ENCODE measurements around the gene PSD4.

Gene PSD4

DNA sequence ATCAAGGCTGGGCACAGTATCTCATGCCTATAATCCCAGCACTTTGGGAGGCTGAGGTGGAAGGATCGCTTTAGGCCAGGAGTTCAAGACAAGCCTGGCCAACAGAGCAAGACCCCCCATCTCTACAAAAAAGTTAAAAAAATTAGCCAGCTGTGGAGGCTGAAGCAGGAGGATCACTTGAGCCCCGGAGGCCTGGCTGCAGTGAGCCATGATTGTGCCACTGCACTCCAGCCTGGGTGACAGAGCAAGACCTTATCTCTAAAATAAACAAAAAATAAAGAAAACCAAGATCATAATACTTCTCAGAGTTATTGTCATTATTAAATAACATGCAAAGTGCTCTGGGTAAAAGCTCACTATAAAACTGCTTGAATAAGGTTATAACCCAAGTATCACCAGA is 31.5 kb upstream of the PSD4 start:
- no peak for DNase-seq (ENCODE audit: low spot score)

DNA sequence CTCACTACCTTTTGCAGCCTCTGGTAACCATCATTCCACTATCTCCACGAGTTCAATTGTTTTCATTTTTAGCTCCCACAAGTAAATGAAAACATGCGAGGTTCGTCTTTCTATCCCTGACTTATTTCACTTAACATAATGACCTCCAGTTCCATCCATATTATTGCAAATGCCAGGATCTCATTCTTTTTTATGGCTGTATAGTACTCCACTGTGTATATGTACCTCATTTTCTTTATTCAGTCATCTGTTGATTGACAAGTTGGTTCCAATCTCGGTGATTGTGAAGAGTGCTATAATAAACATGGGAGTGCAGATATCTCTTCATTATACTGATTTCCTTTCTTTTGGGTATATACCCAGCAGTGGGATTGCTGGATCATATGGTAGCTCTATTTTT is 29.5 kb upstream of the PSD4 start:
- no peak for DNase-seq (ENCODE audit: low spot score)

- no peak for DNase-seq (ENCODE audit: low spot score)
These were observed 24.9 kb upstream of the PSD4 start for GRCh38 chr2:113148606-113149552.

DNA sequence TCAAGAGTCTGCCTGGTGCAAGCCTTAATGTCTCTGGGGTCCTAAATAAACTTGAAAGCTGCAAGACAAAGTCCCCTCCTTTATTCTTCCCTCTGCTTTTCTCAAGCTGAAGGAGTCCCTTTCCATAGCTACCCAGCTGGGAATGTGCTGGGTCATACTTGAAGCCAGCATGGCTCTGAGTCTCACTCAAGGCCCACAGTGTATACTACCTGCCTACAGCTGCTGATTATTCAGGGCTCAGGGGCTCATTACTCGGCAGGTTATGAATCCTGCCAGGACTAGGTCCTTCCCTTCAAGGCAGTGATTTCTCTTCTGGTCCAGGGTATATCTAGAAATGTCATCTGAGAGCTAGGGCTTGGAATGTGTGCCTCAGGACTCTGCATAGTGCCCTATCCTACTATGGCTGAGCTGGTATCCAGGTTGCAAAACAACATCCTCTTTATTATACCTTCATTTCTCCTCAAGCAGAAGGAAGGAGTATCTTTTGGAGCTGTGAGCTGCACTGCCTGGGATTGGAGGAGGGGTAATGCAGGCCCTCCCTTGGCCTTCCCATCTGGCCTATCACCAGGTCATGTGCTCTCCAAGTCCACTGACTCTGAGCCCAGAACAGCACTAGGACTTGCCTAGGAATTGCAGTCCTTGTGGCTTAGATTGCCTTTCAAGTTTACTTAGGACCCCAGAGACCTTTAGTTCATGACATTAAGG is 24.1 kb upstream of the PSD4 start:
- no peak for DNase-seq (ENCODE audit: low spot score)

- DNase-seq (ENCODE audit: low spot score) = no peak
These were observed 23.5 kb upstream of the PSD4 start for GRCh38 chr2:113150258-113150601.

DNA sequence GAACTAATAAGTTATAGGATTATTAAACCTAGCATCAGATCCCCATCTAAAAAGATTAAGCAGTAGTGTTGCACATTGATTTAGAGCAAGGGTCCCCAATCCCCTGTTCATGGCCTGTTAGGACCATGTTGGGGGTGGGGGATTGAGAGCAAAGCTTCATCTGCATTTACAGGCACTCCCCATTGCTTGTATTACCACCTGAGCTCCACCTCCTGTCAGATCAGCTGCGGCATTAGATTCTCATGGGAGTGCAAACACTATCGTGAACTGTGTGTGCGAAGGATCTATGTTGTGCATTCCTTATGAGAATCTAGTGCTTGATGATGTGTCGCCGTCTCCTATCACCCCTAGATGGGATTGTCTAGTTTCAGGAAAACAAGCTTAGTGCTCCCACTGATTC is 18.4 kb upstream of the PSD4 start:
- no peak for DNase-seq (ENCODE audit: low spot score)

GRCh38 chr2:113156278-113157117 is 17.3 kb upstream of the PSD4 start:
- peak; percentile 46 for DNase-seq (ENCODE audit: low spot score)

DNA sequence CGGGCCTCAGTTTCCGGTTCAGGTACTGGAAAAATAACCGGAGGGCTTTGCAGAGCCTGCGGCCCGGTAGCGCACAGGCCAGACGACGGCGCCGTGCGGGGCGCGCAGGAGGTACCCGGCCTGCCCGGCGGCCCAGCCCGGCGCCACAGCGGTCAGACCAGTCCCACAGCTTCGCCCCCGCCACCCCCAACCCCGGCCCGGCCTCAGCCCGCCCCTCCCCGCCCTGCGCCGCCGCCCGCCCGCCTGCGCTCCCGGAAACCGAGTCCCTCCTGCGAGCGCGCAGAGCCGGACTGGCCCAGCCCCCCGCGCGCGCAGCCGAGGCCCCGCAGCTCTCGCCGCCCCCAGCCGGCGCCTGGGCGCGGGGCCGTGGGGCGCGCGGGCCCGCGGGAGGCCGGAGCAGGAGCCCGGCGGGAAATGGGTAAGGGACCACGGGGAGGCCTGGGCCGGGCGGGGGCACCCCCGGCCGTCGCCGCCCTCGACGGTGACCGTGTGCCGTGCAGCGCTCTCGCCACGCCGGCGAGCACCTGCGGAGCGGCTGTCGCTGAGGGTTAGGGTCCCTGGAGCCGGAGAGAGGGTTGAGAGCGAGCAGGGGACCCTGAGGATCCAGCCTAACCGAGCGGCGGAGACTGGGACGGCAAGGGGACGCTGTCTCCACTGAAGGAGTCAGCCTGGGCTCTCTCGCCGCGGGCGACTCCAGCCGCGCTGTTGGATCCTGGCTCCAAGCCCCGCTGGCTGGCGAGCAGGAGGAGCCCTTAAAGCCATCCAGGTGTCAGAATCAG is 16.5 kb upstream of the PSD4 start:
- DNase-seq (ENCODE audit: low spot score) = peak; percentile 40

- no peak for DNase-seq (ENCODE audit: low spot score)
These were observed 15.6 kb upstream of the PSD4 start for GRCh38 chr2:113157897-113158753.

DNA sequence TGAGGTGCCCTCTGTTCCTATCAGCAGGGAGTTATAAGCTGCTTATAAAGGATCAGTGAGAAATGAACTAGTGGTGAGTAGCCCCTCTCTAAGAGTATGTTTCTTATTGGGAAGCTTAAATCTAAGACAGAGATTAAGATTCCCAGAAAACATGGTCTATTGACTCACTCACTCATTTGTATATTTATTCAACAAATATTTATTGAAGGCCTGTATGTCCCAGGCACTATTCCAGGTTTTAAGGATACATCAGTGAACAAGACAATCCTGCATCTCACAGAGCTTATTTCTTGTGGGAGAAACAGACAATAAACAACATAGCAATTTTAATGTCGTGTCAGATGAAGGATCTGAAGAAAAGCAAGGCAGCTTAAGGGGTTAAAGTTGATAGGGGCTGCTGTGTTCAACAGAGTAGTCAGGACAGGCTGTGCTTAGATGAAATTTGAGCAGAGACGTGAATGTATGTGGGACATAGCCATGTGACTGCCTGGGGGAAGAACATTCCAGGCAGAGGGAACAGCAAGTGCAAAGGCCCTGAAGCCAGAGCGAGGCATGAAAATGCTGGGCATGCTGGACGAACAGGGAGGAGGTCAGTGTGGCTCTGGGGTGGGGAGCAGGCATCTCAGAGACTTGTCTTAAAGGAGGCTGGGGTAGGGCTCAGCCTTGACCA is 14.8 kb upstream of the PSD4 start:
- no peak for DNase-seq (ENCODE audit: low spot score)

- no peak for DNase-seq (ENCODE audit: low spot score)
These were observed 13.5 kb upstream of the PSD4 start for GRCh38 chr2:113160248-113160647.

GRCh38 chr2:113160962-113161361 is 12.8 kb upstream of the PSD4 start:
- DNase-seq (ENCODE audit: low spot score) = no peak

DNA sequence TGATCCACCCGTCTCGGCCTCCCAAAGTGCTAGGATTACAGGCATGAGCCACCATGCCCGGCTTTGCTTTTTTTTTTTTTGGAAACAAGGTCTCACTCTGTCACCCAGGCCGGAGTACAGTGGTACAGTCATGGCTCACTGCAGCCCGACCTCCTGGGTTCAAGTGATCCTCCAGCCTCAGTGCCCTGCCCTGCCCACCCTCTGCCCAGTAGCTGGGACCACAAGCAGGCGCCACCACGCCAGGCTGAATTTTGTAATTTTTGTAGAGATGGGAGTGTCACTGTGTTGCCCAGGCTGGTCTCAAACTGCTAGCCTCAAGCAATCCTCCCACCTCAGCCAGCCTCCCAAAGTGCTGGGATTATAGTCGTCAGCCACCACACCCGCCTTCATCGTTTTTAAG is 11.6 kb upstream of the PSD4 start:
- DNase-seq (ENCODE audit: low spot score) = no peak

DNA sequence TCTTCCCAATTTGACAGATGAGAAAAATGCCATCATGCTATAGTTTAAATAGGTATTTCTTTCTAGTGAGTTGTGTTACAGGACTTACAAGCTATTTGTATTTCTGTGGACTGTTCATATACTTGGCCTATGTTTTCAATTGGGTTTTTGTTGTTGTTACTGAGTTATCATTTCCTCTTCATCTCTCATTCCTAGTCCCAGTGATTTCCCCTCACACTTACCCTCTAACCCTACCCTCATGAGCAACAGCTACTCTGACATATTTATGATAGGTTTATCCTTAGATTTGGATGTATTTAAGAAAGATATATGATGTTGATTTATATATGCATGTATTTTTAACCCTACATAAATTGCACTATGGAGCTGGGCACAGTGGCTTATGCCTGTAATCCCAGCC is 10.9 kb upstream of the PSD4 start:
- no peak for DNase-seq (ENCODE audit: low spot score)

GRCh38 chr2:113164215-113164929 is 9.4 kb upstream of the PSD4 start:
- no peak for DNase-seq (ENCODE audit: low spot score)

GRCh38 chr2:113164930-113165585 is 8.7 kb upstream of the PSD4 start:
- DNase-seq (ENCODE audit: low spot score) = no peak

GRCh38 chr2:113166187-113166645 is 7.6 kb upstream of the PSD4 start:
- DNase-seq (ENCODE audit: low spot score) = no peak

- DNase-seq (ENCODE audit: low spot score) = peak; percentile 87
These were observed 6.4 kb upstream of the PSD4 start for GRCh38 chr2:113167115-113167932.
